Vagina (tissue), 2 donors: ENCODE measurements around the gene DYNLT3. TPM values are rescaled to one million over a fixed set of nuclear protein-coding genes. Genes with fewer than 3 reads are reported as not detected.

Experiments
- DNase-seq, 2 donors: peaks; one replicate each; pipeline ENCODE4 v3.0.0-alpha.2; 2017; ENCODE audit errors: extremely low spot score in 2 of 2
- H3K27ac ChIP-seq: fragments of 200-600 bp; sonication (generic); one replicate; pipeline ENCODE4 v1.5.1; 2019
- H3K27me3 ChIP-seq: fragments of 200-600 bp; sonication (generic); one replicate; pipeline ENCODE4 v1.5.1; 2019
- H3K36me3 ChIP-seq, 2 donors: fragments of 200-600 bp; sonication (generic); one replicate each; pipeline ENCODE4 v1.5.1; 2017 to 2019
- H3K4me1 ChIP-seq: fragments of 200-600 bp; sonication (generic); one replicate; pipeline ENCODE4 v1.5.1; 2019
- H3K4me3 ChIP-seq, 2 donors: fragments of 200-600 bp; sonication (generic); 1 replicate in 1 of 2; 2 replicates in 1 of 2; pipeline ENCODE4 v1.5.1; 2016 to 2019
- H3K9me3 ChIP-seq: fragments of 200-600 bp; sonication (generic); one replicate; pipeline ENCODE4 v1.5.1; 2019
- CTCF ChIP-seq, 3 experiments: fragments of 450-650 bp in 2 of 3; fragments of 200-600 bp in 1 of 3; sonication (generic) in 1 of 3; IDR thresholded peaks; one replicate each; pipeline ENCODE4 v1.5.1; 2017 to 2019; ENCODE audit warnings: antibody characterized with exemption in 3 of 3, mild to moderate bottlenecking in 2 of 3, moderate library complexity in 2 of 3
- POLR2A ChIP-seq, 2 donors: fragments of 450-650 bp; IDR thresholded peaks; one replicate each; pipeline ENCODE4 v1.6.1; 2017; ENCODE audit warnings: antibody characterized with exemption in 2 of 2, mild to moderate bottlenecking in 2 of 2, moderate library complexity in 2 of 2
- POLR2AphosphoS5 ChIP-seq, 2 donors: sonication (generic); formaldehyde crosslinking; IDR thresholded peaks; one replicate each; pipeline ENCODE4 v1.9.0; 2017; ENCODE audit warnings: antibody characterized with exemption in 2 of 2, mild to moderate bottlenecking in 2 of 2, low read depth in 1 of 2; ENCODE audit not compliant: insufficient read depth in 1 of 2
- intact Hi-C: fragments of 100-400 bp; cut with DNase I; formaldehyde crosslinking; loops from one replicate; pipeline ENCODE4 v1.15.1; 2023
- total RNA-seq: library from RNA; depleted of rRNA; stranded (reverse); fragments of >200 nt; gene quantifications from one replicate; pipeline ENCODE4 v1.2.3, GENCODE V29; 2016

The DYNLT3 gene
- total RNA-seq, 1 donor from 2014 or later, result 18.7 TPM

- Histone ChIP-seq H3K27me3 (no peaks in the 10 kb centered on the region), H3K9me3 (no peaks in the 10 kb centered on the region), H3K36me3 (no peaks in the 10 kb centered on the region), H3K4me1 (peaks cover 7% of the 10 kb centered on the region), H3K4me3 (peak overlapping the region; percentile 56 to 77), H3K27ac (peak overlapping the region; percentile 83)
- DNase-seq, result no peak
- intact Hi-C loops, result loop anchor here (5.0 kb wide), 1 partner anchor 375 kb away; the partner anchor contains the start of gene SRPX
- TF ChIP-seq CTCF (IDR thresholded peaks at IDR 0.05) (no peak), POLR2AphosphoS5 (IDR thresholded peaks at IDR 0.05; ENCODE audit: insufficient read depth in 1 of 2, low read depth in 1 of 2) (no peak), POLR2A (IDR thresholded peaks at IDR 0.05) (no peak)
Measured at GRCh38 chrX:37847733-37848197, 394 bp upstream of the DYNLT3 start.

DNA sequence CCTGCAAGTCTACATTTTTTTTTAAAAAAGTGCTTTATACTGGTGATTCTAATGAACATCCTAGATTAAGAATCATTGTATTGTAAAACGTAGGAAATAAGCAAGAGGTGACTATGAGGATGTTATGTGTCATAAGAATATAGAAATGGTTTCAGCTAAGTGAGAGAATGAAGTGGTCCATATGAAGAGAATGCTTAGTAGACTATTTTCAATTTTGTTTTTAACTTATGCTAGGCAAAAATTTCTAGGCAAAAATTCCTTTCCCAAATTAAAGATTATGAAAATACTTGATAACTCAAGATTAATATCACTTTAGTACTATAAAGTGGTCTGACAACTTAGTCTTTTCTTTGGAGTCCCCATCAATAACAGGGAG lies 825 bp downstream of the DYNLT3 start:
- peak overlapping the region; percentile 56 to 77 for H3K4me3 ChIP-seq
- no peak for DNase-seq
- H3K4me1 ChIP-seq, result peaks cover 7% of the 10 kb centered on the region
- H3K27me3 ChIP-seq, result no peaks in the 10 kb centered on the region
- intact Hi-C loops, result loop anchor here (5.0 kb wide), 1 partner anchor 376 kb away; the partner anchor contains the start of gene SRPX
- H3K27ac ChIP-seq, result peak overlapping the region; percentile 83
- no peaks in the 10 kb centered on the region for H3K36me3 ChIP-seq
- TF ChIP-seq POLR2A (IDR thresholded peaks at IDR 0.05), result no peak
- TF ChIP-seq POLR2AphosphoS5 (IDR thresholded peaks at IDR 0.05; ENCODE audit: insufficient read depth in 1 of 2, low read depth in 1 of 2), result no peak
- TF ChIP-seq CTCF (IDR thresholded peaks at IDR 0.05), result no peak
- no peaks in the 10 kb centered on the region for H3K9me3 ChIP-seq

DNA sequence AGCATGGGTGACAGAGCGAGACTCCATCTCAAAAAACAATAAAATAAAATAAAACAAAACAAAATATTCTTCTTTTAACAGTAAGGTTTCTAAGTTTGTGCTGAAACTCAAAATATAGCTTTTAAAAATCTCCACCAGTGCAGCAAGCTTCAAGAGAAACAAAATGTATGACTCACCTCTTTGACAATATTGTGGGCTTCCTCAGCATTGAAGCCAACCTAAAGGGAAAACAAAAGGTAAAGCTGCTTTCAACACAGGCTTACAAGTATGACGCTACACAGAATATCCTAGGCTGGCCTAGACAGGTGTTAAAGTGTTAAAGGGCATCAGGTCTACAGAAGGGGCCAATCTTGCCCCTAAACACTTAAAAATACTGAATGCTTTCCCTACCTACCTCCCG lies 1.2 kb downstream of the DYNLT3 start:
- Histone ChIP-seq H3K27ac (peak overlapping the region; percentile 83), H3K27me3 (no peaks in the 10 kb centered on the region), H3K36me3 (peaks cover 0 to under 1% of the 10 kb centered on the region in 2 donors), H3K4me3 (peak overlapping the region in 1 of 2 donors; percentile 77), H3K9me3 (no peaks in the 10 kb centered on the region), H3K4me1 (peaks cover 7% of the 10 kb centered on the region)
- no peak for TF ChIP-seq CTCF (IDR thresholded peaks at IDR 0.05)
- no peak for TF ChIP-seq POLR2A (IDR thresholded peaks at IDR 0.05)
- no peak for TF ChIP-seq POLR2AphosphoS5 (IDR thresholded peaks at IDR 0.05; ENCODE audit: insufficient read depth in 1 of 2, low read depth in 1 of 2)
- DNase-seq, result no peak
- intact Hi-C loops, result loop anchor here (5.0 kb wide), 1 partner anchor 376 kb away; the partner anchor contains the start of gene SRPX

GRCh38 chrX:37844622-37845021 lies 2.7 kb downstream of the DYNLT3 start:
- TF ChIP-seq POLR2A (IDR thresholded peaks at IDR 0.05) (no peak), CTCF (IDR thresholded peaks at IDR 0.05) (no peak), POLR2AphosphoS5 (IDR thresholded peaks at IDR 0.05; ENCODE audit: insufficient read depth in 1 of 2, low read depth in 1 of 2) (no peak)
- Histone ChIP-seq H3K36me3 (peaks cover 0 to 4% of the 10 kb centered on the region in 2 donors), H3K9me3 (no peaks in the 10 kb centered on the region), H3K27ac (no peak overlapping the region), H3K27me3 (no peaks in the 10 kb centered on the region), H3K4me3 (no peak overlapping the region), H3K4me1 (peaks cover 7% of the 10 kb centered on the region)
- no peak for DNase-seq
- intact Hi-C loops, result loop anchor here (5.0 kb wide), 1 partner anchor 378 kb away; the partner anchor contains the start of gene SRPX

- H3K27me3 ChIP-seq, result no peaks in the 10 kb centered on the region
- H3K36me3 ChIP-seq, result peaks cover 3 to 4% of the 10 kb centered on the region in 2 donors
- H3K27ac ChIP-seq, result no peak overlapping the region
- intact Hi-C loops, result no loop called here
- no peak overlapping the region for H3K4me3 ChIP-seq
- H3K9me3 ChIP-seq, result no peaks in the 10 kb centered on the region
- TF ChIP-seq POLR2A (IDR thresholded peaks at IDR 0.05) (no peak), CTCF (IDR thresholded peaks at IDR 0.05) (no peak), POLR2AphosphoS5 (IDR thresholded peaks at IDR 0.05; ENCODE audit: insufficient read depth in 1 of 2, low read depth in 1 of 2) (no peak)
- H3K4me1 ChIP-seq, result peaks cover 4% of the 10 kb centered on the region
- no peak for DNase-seq
Measured at GRCh38 chrX:37840931-37841330, 6.4 kb downstream of the DYNLT3 start.
